Breast epithelium (tissue), 3 donors: ENCODE data around the gene CRY1.

Experiments used
- CTCF ChIP-seq, 3 donors: fragments of 450-650 bp; IDR thresholded peaks; one replicate each; pipeline ENCODE4 v1.5.1; 2016 to 2017; ENCODE audit warnings: antibody characterized with exemption in 3 of 3, mild to moderate bottlenecking in 3 of 3, moderate library complexity in 3 of 3
- POLR2A ChIP-seq: fragments of 450-650 bp; IDR thresholded peaks from one replicate; pipeline ENCODE4 v1.6.1; 2016; ENCODE audit warnings: antibody characterized with exemption, mild to moderate bottlenecking, moderate library complexity

GRCh38 chr12:106945261-106945851, 148.0 kb downstream of the CRY1 start:
- TF ChIP-seq CTCF (IDR thresholded peaks at IDR 0.05) (no peak), POLR2A (no peak)
